Fibroblast of skin of left quadriceps (primary cell): ENCODE results near the gene GLRX5.

ENCODE experiments used
- DNase-seq, 2 experiments: peaks; one replicate each; pipeline ENCODE4 v3.0.0-alpha.2; 2013; ENCODE audit warnings: low read depth in 2 of 2

The GLRX5 gene

DNA sequence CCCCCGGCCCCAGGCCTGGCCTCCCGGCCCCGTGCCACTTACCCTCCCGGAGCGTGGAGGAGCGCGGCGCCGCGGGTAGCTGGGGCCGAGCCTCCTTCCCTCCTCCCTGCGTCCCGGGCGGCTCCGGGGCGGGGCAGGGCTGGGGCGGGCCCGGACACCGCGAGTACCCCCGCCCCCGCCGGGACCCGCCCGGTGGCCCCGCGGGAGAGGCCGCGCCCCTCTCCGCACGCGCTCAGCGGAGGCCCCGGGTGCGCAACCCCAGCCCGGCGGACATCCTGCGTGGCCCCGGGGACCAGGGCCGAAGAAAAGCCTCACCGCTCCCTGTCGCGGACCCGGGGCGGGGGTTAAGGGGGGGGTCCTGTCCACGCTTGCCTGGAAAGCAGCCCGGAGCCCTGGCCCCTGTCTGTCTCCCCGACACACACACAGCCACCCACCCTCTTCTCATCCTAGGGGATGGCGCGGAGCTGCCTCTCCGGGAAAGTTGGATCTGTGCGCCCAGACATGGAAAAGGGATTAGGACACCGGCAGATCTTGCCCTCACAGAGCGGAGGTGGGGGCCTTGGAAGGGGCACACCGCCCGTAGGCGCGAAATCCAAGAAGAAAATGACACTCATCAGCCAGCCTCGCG, 18.2 kb upstream of the GLRX5 start, which contains the start of gene SYNE3:
Gene SYNE3 (minus strand): TSS at position 97 of the 628 bp plus-strand sequence. CDS start 40,829 bp downstream, outside the sequence.
- DNase-seq: no peak

DNA sequence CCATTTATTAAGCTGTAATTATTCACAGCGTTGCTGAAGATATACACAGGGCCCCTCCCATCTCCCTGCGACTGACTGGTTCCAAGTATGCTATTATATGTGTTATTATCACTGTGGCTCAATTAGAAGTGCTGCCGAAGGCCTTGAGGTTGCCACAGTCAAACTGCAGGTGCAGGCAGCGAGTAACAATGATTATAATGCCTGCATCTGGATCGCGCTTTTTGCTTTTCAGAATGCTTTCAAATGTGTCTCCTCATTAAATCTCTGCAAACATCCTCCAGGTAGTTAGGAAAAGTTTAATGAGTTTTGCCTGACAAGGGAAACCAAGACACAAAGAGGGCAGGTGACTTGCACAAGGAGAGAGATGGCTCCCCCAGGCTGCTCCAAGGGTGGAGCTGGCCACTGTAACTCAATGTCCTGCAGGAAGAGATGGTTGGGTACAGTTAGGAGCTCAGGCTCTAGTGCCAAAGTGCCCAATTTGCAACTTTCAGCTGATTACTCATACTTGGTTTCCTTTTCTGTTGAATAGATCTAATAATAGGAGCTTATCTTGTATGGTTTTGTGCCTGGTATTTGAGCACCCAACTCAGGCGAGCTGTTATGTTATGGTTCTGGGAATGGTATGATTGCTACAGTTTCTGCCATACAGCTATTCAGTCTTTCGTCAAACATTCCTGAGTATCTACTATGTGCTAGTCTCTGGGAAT, 16.7 kb upstream of the GLRX5 start:
- no peak for DNase-seq

DNA sequence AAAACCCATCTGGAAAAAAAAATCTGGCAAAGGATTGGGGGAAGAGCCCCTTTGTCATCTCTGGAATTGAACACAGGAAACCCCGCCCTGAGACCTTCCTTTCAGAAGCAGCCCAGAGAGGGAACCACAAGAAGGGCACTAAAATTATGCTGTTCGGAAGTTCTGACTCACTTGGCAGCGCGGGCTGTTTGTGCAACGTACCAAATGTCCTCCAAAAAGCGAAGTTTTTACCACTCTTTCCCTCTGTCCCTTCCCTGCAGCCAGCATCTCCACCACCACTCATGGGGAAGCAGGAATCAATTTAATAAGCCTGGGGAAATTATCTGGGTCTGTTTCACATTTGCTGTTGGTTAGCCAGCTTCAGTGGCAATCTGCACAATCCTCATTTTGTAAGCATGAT, 15.2 kb upstream of the GLRX5 start:
- peak; percentile 70 to 75 for DNase-seq

DNA sequence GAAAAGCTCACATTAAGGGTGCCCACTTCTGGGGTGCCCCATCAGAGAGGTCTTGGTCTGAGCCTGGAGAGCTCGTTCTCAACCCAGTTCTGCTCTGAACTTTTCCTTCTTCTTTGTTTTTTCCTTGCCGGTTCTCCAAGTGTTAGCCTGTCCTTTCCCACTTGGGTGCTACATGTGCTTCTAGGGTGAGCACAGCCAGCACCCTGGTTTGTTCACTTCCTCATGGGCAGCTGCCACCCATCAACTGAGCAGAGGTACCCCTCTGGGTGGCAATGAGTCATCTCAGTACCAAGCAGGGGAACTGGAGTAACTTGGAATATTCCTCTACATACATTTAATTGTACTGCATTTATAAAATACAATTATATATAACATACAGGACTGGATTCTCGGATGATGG, 14.5 kb upstream of the GLRX5 start:
- no peak for DNase-seq

DNA sequence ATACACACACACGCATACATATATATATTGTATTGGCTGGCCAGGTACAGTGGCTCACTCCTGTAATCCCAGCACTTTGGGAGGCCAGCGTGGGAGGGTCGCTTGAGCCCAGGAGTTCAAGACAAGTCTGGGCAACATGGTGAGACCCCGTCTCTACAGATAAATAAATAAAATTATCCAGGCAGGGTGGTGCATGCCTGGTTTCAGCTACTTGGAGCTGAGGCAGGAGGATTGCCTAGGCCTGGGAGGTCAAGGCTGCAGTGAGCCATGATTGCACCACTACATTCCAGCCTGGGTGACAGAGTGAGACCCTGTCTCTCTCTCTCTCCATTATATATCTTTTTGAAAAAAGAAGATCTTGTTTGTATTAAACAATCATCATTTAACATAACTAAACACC, 13.8 kb upstream of the GLRX5 start:
- no peak for DNase-seq

DNA sequence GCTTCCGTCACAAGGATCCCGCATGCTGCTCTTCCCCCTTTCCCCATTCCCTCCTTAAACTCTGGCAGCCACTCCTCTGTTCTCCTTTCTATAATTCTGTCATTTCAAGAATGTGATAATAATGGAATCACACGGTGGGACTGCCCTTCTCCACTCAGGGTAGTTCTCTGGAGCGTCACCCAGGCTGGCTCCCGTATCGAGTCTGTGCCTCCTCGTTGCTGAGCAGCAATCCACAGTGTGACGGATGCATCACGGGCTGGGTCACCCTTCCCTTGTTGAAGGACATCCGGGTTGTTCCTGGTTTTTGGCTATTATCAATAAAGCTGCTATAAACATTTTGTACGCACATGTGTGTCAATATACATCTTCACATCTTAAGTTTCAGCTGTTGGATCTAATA, 12.7 kb upstream of the GLRX5 start:
- no peak for DNase-seq

DNA sequence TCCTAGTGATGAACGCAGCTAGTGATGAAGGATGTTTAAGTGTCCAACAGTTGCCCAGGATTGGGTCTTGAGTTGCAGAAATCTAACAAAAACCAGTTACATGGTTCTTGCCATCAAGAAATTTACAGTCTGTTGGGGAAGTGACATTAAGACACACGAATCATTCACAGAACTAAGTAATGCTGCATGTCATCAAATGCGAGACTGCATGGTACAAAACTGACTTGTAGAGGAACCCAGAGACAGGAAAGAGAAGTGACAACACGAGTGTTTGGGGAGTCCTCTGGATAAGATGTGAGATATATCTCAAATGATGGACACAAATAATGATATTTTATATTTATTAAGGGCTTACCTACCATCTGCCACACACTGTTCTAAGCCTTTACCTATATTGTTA, 12.3 kb upstream of the GLRX5 start:
- no peak for DNase-seq

DNA sequence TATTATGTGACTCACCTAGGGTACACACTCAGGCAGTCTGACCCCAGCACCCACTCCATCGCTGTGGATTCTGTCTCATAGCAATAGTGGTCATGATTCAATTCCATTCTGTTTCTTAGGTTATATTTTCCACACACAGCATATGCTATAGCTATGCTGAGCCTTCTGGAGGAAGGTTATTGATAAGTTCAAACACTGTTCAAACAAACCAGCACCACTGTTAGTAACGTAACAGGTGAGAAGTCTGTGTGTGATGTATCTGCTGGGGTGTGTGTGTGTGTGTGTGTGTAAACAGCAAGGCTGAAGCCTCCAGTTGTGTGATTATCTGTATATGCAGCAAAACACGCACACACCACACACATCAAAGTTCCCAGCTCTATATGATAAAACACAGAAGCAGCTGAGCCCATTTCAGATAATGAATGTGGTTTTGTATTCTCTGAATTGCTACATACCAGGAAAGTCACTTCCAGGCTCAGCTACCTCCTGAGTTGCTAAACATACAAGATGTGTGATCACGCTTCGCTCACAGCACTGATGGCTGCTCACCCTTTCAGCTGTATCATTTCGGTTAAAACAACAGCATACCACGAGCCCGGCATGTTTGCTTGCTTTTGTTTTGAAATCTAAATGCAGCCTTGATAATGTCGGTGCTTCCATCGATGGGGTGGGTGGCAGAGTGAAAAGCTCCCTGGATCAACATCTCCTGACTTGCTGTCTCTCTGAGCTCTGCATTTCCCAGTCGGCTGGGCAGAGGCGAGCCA, 11.6 kb upstream of the GLRX5 start:
- peak in 1 of 2 experiments; percentile 44 for DNase-seq

DNA sequence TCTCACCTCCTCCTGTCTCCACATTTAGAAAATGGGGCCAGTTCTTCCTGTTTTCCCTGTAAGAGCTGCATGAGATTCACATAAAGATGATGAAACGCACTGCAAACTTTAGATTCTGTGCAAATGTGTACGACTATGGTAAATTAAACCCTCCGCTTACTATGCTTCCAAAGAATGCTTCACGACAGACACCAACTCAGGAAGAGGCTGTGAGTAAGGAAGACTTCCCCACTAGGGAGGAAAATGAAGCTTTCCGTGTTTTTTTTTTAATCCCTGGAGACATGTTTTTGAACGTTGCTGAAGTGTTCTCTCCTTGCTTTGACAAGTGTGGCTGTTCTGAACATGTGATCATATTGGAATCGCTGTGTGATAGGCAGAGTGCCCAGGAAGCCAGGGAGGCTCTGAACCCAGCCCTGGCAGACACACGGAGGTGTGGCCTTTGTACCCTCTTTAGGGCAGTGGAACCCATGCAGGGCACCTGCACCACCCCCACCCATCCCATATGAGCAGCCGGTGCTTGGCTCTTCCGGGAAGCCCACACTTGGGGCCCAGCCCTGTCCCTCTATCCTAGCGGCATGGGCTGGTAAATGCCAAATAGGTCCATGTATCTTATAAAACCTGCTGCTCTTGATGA, 10.9 kb upstream of the GLRX5 start:
- DNase-seq: peak; percentile 92 to 94

DNA sequence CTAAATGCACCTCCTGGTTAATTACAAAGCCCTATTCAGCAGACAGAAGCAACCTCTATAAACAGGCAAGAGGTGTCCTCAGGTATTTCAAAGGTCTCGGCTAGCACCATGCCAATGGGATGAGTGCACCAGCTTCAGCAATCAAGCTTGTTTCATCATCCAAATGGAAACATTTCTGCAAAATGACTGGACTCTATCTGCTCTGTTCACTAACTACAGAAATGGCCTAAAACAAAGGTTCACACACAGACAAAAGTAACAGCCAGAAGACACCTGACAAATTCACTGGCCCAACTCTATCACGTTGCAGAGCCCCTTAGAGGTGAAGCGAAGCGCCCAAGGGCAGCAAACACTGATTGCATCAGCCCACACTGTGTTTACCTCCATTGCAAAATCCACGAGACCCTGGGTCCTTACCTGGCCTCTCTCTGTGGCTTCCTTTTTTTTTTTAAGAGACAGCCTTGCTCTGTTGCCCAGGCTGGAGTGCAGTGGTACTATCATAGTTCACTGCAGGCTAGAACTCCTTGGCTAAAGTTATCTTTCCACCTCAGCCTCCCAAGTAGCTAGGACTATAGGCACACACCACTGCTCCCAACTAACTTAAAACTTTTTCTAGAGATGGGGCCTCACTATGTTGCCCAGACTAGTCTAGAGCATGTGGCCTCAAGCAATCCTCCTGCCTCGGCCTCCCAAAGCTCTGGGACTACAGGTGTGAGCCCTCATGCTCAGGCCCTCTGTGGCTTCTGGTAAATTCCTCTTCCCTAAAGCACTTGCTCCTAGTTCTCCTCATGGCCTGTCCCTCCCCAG, 9.9 kb upstream of the GLRX5 start:
- DNase-seq: no peak

DNA sequence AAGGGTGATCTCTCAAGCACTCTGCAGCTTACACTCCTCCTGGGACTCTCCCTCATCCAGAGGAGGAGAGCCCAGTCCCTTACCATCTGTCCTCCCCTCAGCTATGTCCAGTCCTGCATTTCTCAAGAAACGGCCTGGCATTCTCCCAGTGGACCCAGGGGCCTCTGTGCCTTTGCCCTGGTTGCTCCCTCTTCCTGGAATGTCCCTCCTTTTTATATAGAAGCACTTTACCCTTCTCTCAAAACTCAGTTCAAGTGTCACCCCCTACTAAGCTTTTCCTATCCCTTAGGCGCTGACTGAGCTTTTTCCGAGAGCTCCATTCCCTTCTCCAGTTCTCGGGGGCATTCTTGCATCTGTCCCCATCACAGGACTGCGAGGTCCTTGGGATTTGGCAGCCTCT, 8.9 kb upstream of the GLRX5 start:
- DNase-seq: no peak

DNA sequence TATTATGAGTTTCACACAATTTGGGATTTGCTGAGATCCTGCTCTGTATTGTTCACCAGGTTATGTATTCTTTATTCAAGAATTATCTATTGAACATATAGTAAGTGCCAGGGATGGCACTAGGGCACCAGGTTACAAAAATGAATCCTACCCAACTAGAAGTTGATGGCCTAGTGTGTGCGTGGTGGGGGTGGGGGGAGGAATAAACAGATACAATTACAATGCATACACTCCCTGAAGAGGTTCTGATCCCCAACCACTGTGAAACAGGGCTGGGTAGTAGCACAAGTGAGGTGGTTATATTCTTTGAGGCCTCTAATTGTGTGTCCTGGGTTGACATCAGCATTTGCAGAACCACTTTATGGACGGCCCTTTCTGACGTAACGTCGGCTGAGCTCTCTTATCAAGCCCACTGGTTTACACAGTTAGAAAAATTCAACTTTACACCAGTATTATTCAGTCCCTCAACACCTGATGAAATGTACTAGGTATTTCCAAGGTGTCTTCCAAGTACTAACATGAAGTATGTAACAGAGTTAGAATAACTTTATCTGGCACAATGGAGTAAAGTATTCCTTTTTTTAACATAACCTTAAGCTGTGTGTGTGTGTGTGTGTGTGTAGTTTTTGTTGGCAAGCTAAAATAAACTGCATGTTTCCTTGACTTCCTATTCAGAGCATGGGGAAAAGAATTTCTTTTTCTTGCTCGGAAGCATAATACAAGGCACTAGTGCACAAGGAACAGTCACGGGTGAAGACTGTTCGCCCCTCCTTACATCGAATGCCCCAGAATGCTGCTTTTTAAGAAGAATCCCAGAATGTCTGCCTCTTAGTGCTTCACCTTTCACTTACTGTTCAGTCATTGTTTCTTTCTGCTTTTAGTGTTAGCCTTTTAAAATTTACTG, 8.1 kb upstream of the GLRX5 start:
- no peak for DNase-seq

DNA sequence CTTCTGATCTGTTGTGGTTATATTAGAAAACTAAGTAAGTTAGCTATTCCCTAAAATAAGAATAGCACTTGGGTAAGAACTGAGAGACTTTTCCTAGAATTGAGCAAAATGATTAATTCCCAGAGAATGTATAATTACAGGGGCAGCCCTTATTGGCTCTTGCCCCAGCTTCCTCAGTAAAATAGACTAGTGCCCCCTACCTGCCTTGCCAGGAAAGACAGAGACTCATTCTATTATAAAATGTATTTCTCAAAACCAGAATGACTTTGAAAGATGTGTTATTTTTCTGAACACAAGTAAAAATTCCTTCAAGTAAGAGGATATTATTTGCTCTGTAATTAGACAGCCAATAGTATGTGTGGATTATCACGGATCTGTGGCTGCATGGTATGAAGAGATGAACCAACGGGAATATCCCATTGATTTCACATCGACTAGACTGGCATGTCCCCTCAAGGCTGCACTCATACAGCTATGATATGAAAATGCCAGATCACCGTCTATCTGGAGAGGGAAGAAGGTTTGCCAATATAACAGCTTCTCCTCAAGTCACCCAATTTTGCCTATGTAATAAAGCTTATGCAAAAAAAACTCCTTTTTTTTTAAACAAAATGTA, 7.4 kb upstream of the GLRX5 start:
- DNase-seq: peak; percentile 75 to 76

DNA sequence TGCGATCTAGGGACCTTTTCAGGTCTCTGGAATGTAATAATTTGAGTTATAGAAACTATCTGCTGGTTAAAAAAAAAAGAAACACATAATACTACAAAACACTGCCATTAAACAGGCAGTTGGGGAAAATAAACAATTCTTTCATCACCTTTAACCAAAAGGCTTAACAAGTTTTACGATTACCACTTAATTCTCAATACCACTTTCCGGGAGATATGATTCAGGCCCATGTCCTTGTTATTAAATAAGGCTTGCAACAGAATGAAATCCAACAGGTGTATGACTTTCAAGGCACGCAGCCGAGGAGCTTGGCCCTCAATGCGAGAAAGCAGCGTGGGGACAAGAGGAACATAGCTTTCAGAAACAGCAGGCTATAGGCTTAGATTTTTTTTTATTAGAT, 5.6 kb upstream of the GLRX5 start:
- no peak for DNase-seq

DNA sequence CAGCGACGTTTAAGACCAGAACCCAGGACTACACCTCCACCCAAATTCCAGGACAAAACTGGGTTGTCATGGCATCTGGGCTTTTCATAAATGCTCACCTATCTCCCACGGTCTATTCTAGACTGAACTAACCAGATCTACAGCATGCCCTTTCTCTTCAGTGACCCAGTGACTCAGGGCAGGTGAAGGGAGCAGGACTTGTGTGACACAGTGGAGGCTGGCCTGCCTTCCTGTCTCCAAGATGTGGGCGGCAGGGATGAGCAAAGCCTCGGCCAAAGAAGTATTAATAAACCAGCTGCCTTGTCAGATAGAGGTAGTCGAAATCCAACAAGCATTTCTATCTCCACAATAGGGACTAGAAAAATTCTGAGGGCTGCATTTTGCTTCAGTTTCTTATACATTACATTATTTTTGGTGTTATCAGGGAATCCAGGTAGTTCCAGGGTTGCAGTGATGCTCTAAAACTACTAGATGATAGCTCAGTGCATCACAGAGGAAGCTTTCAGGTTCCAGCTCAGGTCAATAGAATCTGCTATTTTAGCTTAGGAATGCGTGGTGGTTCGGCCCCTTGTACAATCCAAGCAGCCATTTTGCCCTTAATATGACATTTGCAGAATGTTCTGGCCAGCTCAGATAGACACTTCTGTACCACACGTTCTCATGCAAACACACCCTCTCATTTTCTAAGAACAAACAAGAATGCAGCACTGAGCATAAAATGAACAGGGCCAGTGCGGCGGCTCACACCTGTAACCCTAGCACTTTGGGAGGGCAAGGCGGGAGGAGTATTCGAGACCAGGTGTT, 4.2 kb upstream of the GLRX5 start:
- DNase-seq: no peak

DNA sequence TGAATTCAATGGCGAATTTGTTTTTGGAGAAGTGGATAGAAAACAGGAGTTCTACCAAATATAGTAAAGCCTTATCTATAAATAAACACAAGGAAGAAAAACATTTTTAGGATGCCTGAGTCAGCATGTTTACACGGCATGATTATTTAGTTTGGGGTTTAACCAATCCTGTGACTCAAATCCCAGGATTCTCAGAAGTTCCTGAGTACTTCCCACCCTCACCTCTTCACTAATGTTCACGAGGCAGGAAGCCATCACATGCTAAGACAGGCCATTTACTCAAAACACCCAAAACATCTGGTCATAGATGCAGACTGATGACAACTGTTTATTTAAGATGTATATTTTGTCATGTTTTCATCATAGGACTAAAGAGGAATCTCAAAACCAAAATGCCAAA, 3.4 kb upstream of the GLRX5 start:
- no peak for DNase-seq

DNA sequence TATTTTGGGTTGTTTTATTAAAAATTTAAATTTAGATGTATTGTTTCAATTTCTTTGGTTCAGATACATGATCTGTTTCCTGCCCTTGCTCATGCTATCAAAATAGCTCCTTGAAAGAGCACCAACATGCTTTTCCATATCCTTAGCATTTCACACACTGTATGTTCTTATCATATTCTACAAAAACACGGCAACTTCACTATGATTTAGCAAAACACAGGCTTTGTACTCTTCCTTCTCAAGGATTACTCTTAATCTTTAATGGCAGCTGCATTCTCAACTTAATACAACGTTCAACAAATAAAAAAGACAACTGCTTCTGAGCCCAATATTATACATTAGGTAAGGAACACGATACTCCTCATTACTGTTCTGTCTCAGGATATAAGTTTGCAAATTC, 2.9 kb upstream of the GLRX5 start:
- DNase-seq: no peak

DNA sequence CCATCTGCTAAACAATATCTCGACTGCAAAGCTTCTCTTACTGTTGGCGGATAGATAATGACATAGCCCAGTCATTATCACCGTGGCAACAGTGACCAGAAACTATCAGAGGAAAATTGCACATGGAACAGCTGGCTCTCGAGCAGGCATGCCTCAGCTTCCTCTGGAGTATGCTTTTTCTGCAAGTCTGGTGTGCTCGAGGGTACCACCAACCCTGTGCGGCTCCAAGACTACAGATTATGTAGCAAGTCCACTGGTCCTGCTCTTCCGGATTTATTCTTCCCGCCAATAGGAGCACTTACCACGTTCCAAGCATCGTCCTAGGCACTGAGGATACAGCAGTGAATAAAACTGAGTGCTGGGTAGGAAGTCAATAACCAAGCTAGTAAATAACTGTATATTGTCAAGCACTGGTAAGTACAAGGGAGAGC, 1.4 kb upstream of the GLRX5 start:
- no peak for DNase-seq

DNA sequence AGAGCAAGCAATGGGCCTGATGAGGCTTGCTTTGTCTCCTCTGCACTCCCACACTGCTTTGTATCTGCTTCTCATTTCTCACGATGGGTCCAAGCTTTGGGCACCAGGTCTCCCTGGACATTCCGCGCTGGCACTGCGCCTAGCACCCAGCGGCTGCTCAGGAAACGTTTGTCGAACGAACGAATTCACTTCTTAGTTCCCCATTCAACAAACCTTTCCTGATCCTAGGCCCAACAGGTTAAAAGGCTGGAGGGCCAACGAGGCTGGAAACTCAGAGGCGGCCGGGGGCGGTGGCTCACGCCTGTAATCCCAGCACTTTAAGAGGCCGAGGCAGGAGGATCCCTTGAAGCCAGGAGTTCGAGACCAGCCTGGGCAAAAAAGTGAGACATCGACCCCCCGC, 1.0 kb upstream of the GLRX5 start:
- DNase-seq: no peak
